HCT116 (cell line): Measurements from ENCODE around the gene TMEM132D. TPM values are rescaled to one million over a fixed set of nuclear protein-coding genes. Genes with fewer than 3 reads are reported as not detected.

ENCODE experiments used
- ATAC-seq: fragments of 200-7000 bp; cut with Tn5 transposase; 2 replicates; pipeline ENCODE4 v1.9.1; 2020; ENCODE audit warnings: mild to moderate bottlenecking, moderate library complexity
- BruUV-seq: library from RNA; stranded (reverse); fragments of 400-500 nt; replicated peaks from 2 replicates; lab custom pipeline; 2021; lab: Mats Ljungman, UMichigan
- CTCF ChIA-PET: fragments of 300-600 bp; sonication (Branson Sonifier 250); formaldehyde crosslinking; loops from one replicate; lab custom pipeline; 2021; ENCODE audit warnings: antibody characterized with exemption; lab: Charles Lee
- POLR2A ChIA-PET: fragments of 300-600, 350-600 bp; sonication (Branson Sonifier 250); formaldehyde crosslinking; loops from one replicate; lab custom pipeline; 2021; ENCODE audit warnings: antibody characterized with exemption; lab: Charles Lee
- RAD21 ChIA-PET, 2 experiments: fragments of 300-600 bp; sonication (Branson Sonifier 250); formaldehyde crosslinking; loops; one replicate each; lab custom pipeline; 2023; ENCODE audit warnings: low total read pairs in 2 of 2; ENCODE audit not compliant: uncharacterized antibody in 2 of 2, unreplicated experiment in 2 of 2, low non-redundant PET in 1 of 2; lab: Charles Lee
- DNase-seq: peaks from one replicate; pipeline ENCODE4 v3.0.0-alpha.2; 2010; ENCODE audit warnings: low read depth, low spot score
- H2AFZ ChIP-seq: fragments of 200-600 bp; shearing (Covaris generic), sonication (generic); 2 replicates; pipeline ENCODE4 v1.6.1; 2017; ENCODE audit warnings: low read depth, mixed run types, mixed read lengths, antibody characterized with exemption, low read length; ENCODE audit not compliant: poor library complexity, severe bottlenecking
- H3K27ac ChIP-seq: 2 replicates; pipeline ENCODE4 v1.5.1; 2012; ENCODE audit warnings: low read depth, low read length
- H3K27me3 ChIP-seq: fragments of 200-600 bp; sonication (generic); 2 replicates; pipeline ENCODE4 v1.6.1; 2016; ENCODE audit warnings: mixed run types, low read length, mixed read lengths; ENCODE audit not compliant: insufficient read depth
- H3K36me3 ChIP-seq, 2 experiments: fragments of 200-500 bp in 1 of 2; fragments of 200-600 bp in 1 of 2; sonication (Bioruptor generic) in 1 of 2; sonication (generic) in 1 of 2; 2 replicates each; pipeline versions ENCODE4 v1.5.1 to v1.6.1; 2014 to 2016; ENCODE audit warnings: low read length in 2 of 2, inconsistent platforms in 1 of 2, mixed read lengths in 1 of 2, mixed run types in 1 of 2; ENCODE audit not compliant: insufficient read depth in 2 of 2, control insufficient read depth in 1 of 2
- H3K4me1 ChIP-seq, 2 experiments: fragments of 200-600 bp in 1 of 2; sonication (generic) in 1 of 2; 2 replicates each; pipeline versions ENCODE4 v1.5.1 to v1.6.1; 2012 to 2017; ENCODE audit warnings: low read length in 2 of 2, inconsistent platforms in 1 of 2, mild to moderate bottlenecking in 1 of 2, mixed read lengths in 1 of 2, mixed run types in 1 of 2, moderate library complexity in 1 of 2; ENCODE audit not compliant: insufficient read depth in 2 of 2, control insufficient read depth in 1 of 2
- H3K4me2 ChIP-seq: fragments of 200-600 bp; sonication (generic); 2 replicates; pipeline ENCODE4 v1.6.1; 2017; ENCODE audit warnings: mixed run types, low read length, mixed read lengths
- H3K4me3 ChIP-seq, 2 experiments: fragments of 200-600 bp in 1 of 2; sonication (generic) in 1 of 2; replicated peaks in 1 of 2; 2 replicates each; pipeline ENCODE4 v1.5.1; 2011 to 2016; ENCODE audit warnings: low read length in 2 of 2, control low read depth in 1 of 2, low read depth in 1 of 2, mild to moderate bottlenecking in 1 of 2, mixed read lengths in 1 of 2, mixed run types in 1 of 2
- H3K79me2 ChIP-seq: fragments of 200-600 bp; sonication (generic); 2 replicates; pipeline ENCODE4 v1.6.1; 2017; ENCODE audit warnings: mild to moderate bottlenecking, mixed run types, low read length, moderate library complexity, mixed read lengths; ENCODE audit not compliant: insufficient read depth
- H3K9ac ChIP-seq: fragments of 200-600 bp; sonication (generic); 2 replicates; pipeline ENCODE4 v1.6.1; 2016; ENCODE audit warnings: low read length, mixed read lengths
- H3K9me2 ChIP-seq: fragments of 200-600 bp; sonication (generic), shearing (Covaris generic); 2 replicates; pipeline ENCODE4 v1.6.1; 2017; ENCODE audit warnings: mixed run types, mild to moderate bottlenecking, moderate library complexity; ENCODE audit not compliant: insufficient read depth
- H3K9me3 ChIP-seq, 2 experiments: fragments of 200-500 bp in 1 of 2; fragments of 200-600 bp in 1 of 2; sonication (Bioruptor generic) in 1 of 2; sonication (generic) in 1 of 2; 2 replicates each; pipeline ENCODE4 v1.6.1; 2014 to 2017; ENCODE audit warnings: low read length in 2 of 2, mixed read lengths in 2 of 2, inconsistent platforms in 1 of 2, low read depth in 1 of 2, mild to moderate bottlenecking in 1 of 2, mixed run types in 1 of 2, moderate library complexity in 1 of 2; ENCODE audit not compliant: control insufficient read depth in 1 of 2, insufficient read depth in 1 of 2
- H4K20me1 ChIP-seq: fragments of 200-600 bp; sonication (generic), shearing (Covaris generic); 2 replicates; pipeline ENCODE4 v1.6.1; 2017; ENCODE audit warnings: mixed run types, mild to moderate bottlenecking, moderate library complexity; ENCODE audit not compliant: insufficient read depth
- ATF3 ChIP-seq: IDR thresholded peaks from 2 replicates; pipeline ENCODE4 v1.6.1; 2012
- CBX3 ChIP-seq: IDR thresholded peaks from 2 replicates; pipeline ENCODE4 v1.6.1; 2012; ENCODE audit warnings: low read depth
- CEBPB ChIP-seq: IDR thresholded peaks from 2 replicates; pipeline ENCODE4 v1.6.1; 2012; ENCODE audit warnings: low read depth
- CTCF ChIP-seq, 3 experiments: fragments of 200-600 bp in 1 of 3; sonication (generic) in 1 of 3; IDR thresholded peaks in 2 of 3; conservative IDR thresholded peaks in 1 of 3; 2 replicates each; pipeline ENCODE4 v1.5.1; 2012 to 2017; ENCODE audit warnings: low read depth in 2 of 3, low read length in 2 of 3, antibody characterized with exemption in 1 of 3, borderline replicate concordance in 1 of 3, control low read depth in 1 of 3, mild to moderate bottlenecking in 1 of 3, mixed read lengths in 1 of 3, mixed run types in 1 of 3, moderate library complexity in 1 of 3; ENCODE audit not compliant: insufficient read depth in 1 of 3
- EGR1 ChIP-seq: IDR thresholded peaks from 2 replicates; pipeline ENCODE4 v1.6.1; 2012; ENCODE audit warnings: low read depth
- ELF1 ChIP-seq: IDR thresholded peaks from 2 replicates; pipeline ENCODE4 v1.6.1; 2012; ENCODE audit warnings: low read depth, borderline replicate concordance
- EZH2phosphoT487 ChIP-seq: fragments of 200-600 bp; IDR thresholded peaks from 2 replicates; pipeline ENCODE4 v1.6.1; 2018; ENCODE audit warnings: antibody characterized with exemption, borderline replicate concordance
- JUND ChIP-seq: IDR thresholded peaks from 2 replicates; pipeline ENCODE4 v1.6.1; 2012
- MAX ChIP-seq: IDR thresholded peaks from 2 replicates; pipeline ENCODE4 v1.6.1; 2012
- POLR2A ChIP-seq: IDR thresholded peaks from 2 replicates; pipeline ENCODE4 v1.7.0; 2011; ENCODE audit warnings: borderline replicate concordance; ENCODE audit not compliant: insufficient read depth, insufficient read length; ENCODE audit errors: extremely low read depth
- RAD21 ChIP-seq: IDR thresholded peaks from 2 replicates; pipeline ENCODE4 v1.6.1; 2012; ENCODE audit warnings: low read depth, mild to moderate bottlenecking
- REST ChIP-seq: IDR thresholded peaks from 2 replicates; pipeline ENCODE4 v1.6.1; 2012; ENCODE audit warnings: low read depth
- SIN3A ChIP-seq: IDR thresholded peaks from 2 replicates; pipeline ENCODE4 v1.6.1; 2012; ENCODE audit warnings: low read depth
- SP1 ChIP-seq: IDR thresholded peaks from 2 replicates; pipeline ENCODE4 v1.6.1; 2012; ENCODE audit warnings: low read depth
- SRF ChIP-seq: IDR thresholded peaks from 2 replicates; pipeline ENCODE4 v1.6.1; 2012; ENCODE audit warnings: low read depth
- TCF7L2 ChIP-seq: IDR thresholded peaks from 2 replicates; pipeline ENCODE4 v1.7.0; 2011; ENCODE audit warnings: borderline replicate concordance, inconsistent platforms; ENCODE audit not compliant: insufficient read depth, insufficient read length; ENCODE audit errors: extremely low read depth
- YY1 ChIP-seq: IDR thresholded peaks from 2 replicates; pipeline ENCODE4 v1.6.1; 2011; ENCODE audit warnings: low read length, low read depth, moderate library complexity, mild to moderate bottlenecking; ENCODE audit not compliant: insufficient replicate concordance; ENCODE audit errors: extremely low read depth
- ZNF274 ChIP-seq: fragments of 200-500 bp; sonication (Bioruptor generic); IDR thresholded peaks from 2 replicates; pipeline ENCODE4 v1.6.1; 2014; ENCODE audit warnings: mild to moderate bottlenecking, low read depth, low read length, inconsistent platforms
- intact Hi-C: fragments of 100-400 bp; cut with micrococcal nuclease; formaldehyde crosslinking; loops from 2 replicates; pipeline ENCODE4 v1.10.0; 2022
- total RNA-seq: library from RNA; stranded (reverse); gene quantifications from one replicate; pipeline ENCODE4 v1.2.1, GENCODE V29; 2021; ENCODE audit not compliant: unreplicated experiment

TMEM132D gene
- total RNA-seq, 1 experiment from 2014 or later, result not detected

- no peak for DNase-seq
Observed at GRCh38 chr12:129788506-129789084, 115.2 kb downstream of the TMEM132D start.

More at GRCh38 chr12:129788506-129789084, 115.2 kb downstream of the TMEM132D start:
- ChIA-PET POLR2A (no interaction called here), CTCF (no interaction called here), RAD21 (no interaction called here)
- Histone ChIP-seq H3K79me2 (no peaks in the 10 kb centered on the region), H3K4me2 (no peak overlapping the region), H3K9me2 (no peaks in the 10 kb centered on the region), H3K4me1 (no peaks in the 10 kb centered on the region), H2AFZ (no peak overlapping the region), H3K36me3 (no peaks in the 10 kb centered on the region), H3K9ac (no peak overlapping the region), H3K27ac (no peak overlapping the region), H4K20me1 (no peaks in the 10 kb centered on the region), H3K4me3 (no peak overlapping the region), H3K9me3 (peaks cover 0 to 27% of the 10 kb centered on the region in 2 experiments; a peak in 2 of 4 replicates), H3K27me3 (no peaks in the 10 kb centered on the region)
- no TSS peak for BruUV-seq
- intact Hi-C loops, result no loop called here
- ATAC-seq, result no peak
- TF ChIP-seq MAX (no peak), POLR2A (no peak), ELF1 (no peak), CTCF (IDR thresholded peaks at IDR 0.05 in 2 of 3, conservative IDR thresholded peaks at IDR 0.05 in 1 of 3; ENCODE audit: borderline replicate concordance in 1 of 3, insufficient read depth in 1 of 3, low read depth in 2 of 3, low read length in 2 of 3) (no peak), CBX3 (no peak), RAD21 (no peak), JUND (no peak), REST (no peak), SRF (no peak), SP1 (no peak), CEBPB (no peak), TCF7L2 (no peak), YY1 (no peak), SIN3A (no peak), ZNF274 (no peak), ATF3 (no peak), EZH2phosphoT487 (no peak), EGR1 (no peak)
